Keratinocyte (primary cell): ENCODE measurements around the gene PPFIBP2. TPM values are rescaled to one million over a fixed set of nuclear protein-coding genes. Genes with fewer than 3 reads are reported as not detected.

Experiments
- DNase-seq: peaks from one replicate; pipeline ENCODE4 v3.0.0-alpha.2; 2011; ENCODE audit warnings: low read depth, missing footprints, low spot score
- FAIRE-seq: peaks from 2 replicates; lab custom pipeline; 2011; peaks lifted over from hg19 to GRCh38; lab: Jason Lieb, UNC
- H2AFZ ChIP-seq: 2 replicates; pipeline ENCODE4 v1.6.0; 2012; ENCODE audit warnings: low read length, control low read depth, inconsistent platforms; ENCODE audit not compliant: control insufficient read depth
- H3K27ac ChIP-seq: 2 replicates; pipeline ENCODE4 v1.5.1; 2011; ENCODE audit warnings: low read length; ENCODE audit not compliant: control insufficient read depth, insufficient read depth
- H3K27me3 ChIP-seq: 3 replicates; pipeline ENCODE4 v1.6.0; 2011; ENCODE audit warnings: low read length; ENCODE audit not compliant: control insufficient read depth, insufficient read depth; ENCODE audit errors: extremely low read depth
- H3K36me3 ChIP-seq, 2 experiments: 2 replicates in 1 of 2; 3 replicates in 1 of 2; pipeline ENCODE4 v1.5.1; 2011; ENCODE audit warnings: low read length in 2 of 2, mild to moderate bottlenecking in 1 of 2; ENCODE audit not compliant: control insufficient read depth in 2 of 2, insufficient read depth in 2 of 2; ENCODE audit errors: extremely low read depth in 1 of 2
- H3K4me1 ChIP-seq: 3 replicates; pipeline ENCODE4 v1.5.1; 2011; ENCODE audit warnings: low read length; ENCODE audit not compliant: control insufficient read depth, insufficient read depth; ENCODE audit errors: extremely low read depth
- H3K4me2 ChIP-seq: 3 replicates; pipeline ENCODE4 v1.6.0; 2011; ENCODE audit warnings: low read depth, low read length; ENCODE audit not compliant: control insufficient read depth, insufficient read depth; ENCODE audit errors: extremely low read depth
- H3K4me3 ChIP-seq, 3 experiments: fragments of 200-600 bp in 1 of 3; sonication (generic) in 1 of 3; 2 replicates in 2 of 3; 3 replicates in 1 of 3; pipeline ENCODE4 v1.5.1; 2011 to 2016; ENCODE audit warnings: low read length in 3 of 3, mild to moderate bottlenecking in 3 of 3, control low read depth in 2 of 3, inconsistent platforms in 1 of 3, low read depth in 1 of 3, mixed read lengths in 1 of 3, mixed run types in 1 of 3, moderate library complexity in 1 of 3; ENCODE audit not compliant: control insufficient read depth in 2 of 3, insufficient read depth in 2 of 3; ENCODE audit errors: extremely low read depth in 1 of 3
- H3K79me2 ChIP-seq: 2 replicates; pipeline ENCODE4 v1.6.0; 2012; ENCODE audit warnings: low read length; ENCODE audit not compliant: control insufficient read depth, insufficient read depth
- H3K9ac ChIP-seq: 3 replicates; pipeline ENCODE4 v1.6.0; 2011; ENCODE audit warnings: low read length; ENCODE audit not compliant: control insufficient read depth, insufficient read depth; ENCODE audit errors: extremely low read depth
- H3K9me1 ChIP-seq: 3 replicates; pipeline ENCODE4 v1.6.0; 2011; ENCODE audit warnings: low read length; ENCODE audit not compliant: control insufficient read depth, insufficient read depth; ENCODE audit errors: extremely low read depth
- H3K9me3 ChIP-seq: 2 replicates; pipeline ENCODE4 v1.5.1; 2012; ENCODE audit warnings: low read depth, low read length; ENCODE audit not compliant: control insufficient read depth
- H4K20me1 ChIP-seq: 3 replicates; pipeline ENCODE4 v1.6.0; 2011; ENCODE audit warnings: low read length; ENCODE audit not compliant: control insufficient read depth, insufficient read depth; ENCODE audit errors: extremely low read depth
- CTCF ChIP-seq, 3 experiments: IDR thresholded peaks in 1 of 3; conservative IDR thresholded peaks in 1 of 3; optimal IDR thresholded peaks in 1 of 3; 2 replicates in 2 of 3; 3 replicates in 1 of 3; pipeline versions ENCODE3 to v1.5.1; 2011; ENCODE audit warnings: low read length in 3 of 3, mild to moderate bottlenecking in 3 of 3, moderate library complexity in 2 of 3, control low read depth in 1 of 3, inconsistent platforms in 1 of 3; ENCODE audit not compliant: insufficient read depth in 2 of 3; ENCODE audit errors: extremely low read depth in 1 of 3
- EZH2 ChIP-seq: IDR thresholded peaks from one replicate; pipeline ENCODE4 v1.6.1; 2012; ENCODE audit warnings: inconsistent platforms, mild to moderate bottlenecking, low read length, moderate library complexity
- dilution Hi-C: fragments of 300-500 bp; cut with MboI; formaldehyde crosslinking; loops from one replicate; pipeline ENCODE4 v1.7.0; 2020; ENCODE audit warnings: low sequenced_read_pairs; ENCODE audit not compliant: extremely low pct_ligation_motif_present
- polyA plus RNA-seq, 5 experiments: library from polyadenylated mRNA; depleted of rRNA in 3 of 5; stranded (reverse) in 3 of 5; stranded (forward) in 1 of 5; unstranded in 1 of 5; fragments of >200 nt; gene quantifications; 1 replicate in 1 of 5; 2 replicates in 3 of 5; 3 replicates in 1 of 5; pipeline versions ENCODE4 v1.2.1 to v1.2.3, GENCODE V29; 2011 to 2012; ENCODE audit warnings: missing spikeins in 2 of 5, low read depth in 1 of 5, low replicate concordance in 1 of 5

PPFIBP2 gene
- polyA plus RNA-seq, 1 donor (not counting 4 experiments of a cell fraction or from before 2014, with no cell fraction given) = 11.0 TPM

GRCh38 chr11:7544021-7544420, 30.2 kb downstream of the PPFIBP2 start:
- no peak overlapping the region for H3K27ac ChIP-seq
- H3K4me2 ChIP-seq = no peak overlapping the region
- H3K36me3 ChIP-seq = no peaks in the 10 kb centered on the region
- no peaks in the 10 kb centered on the region for H3K79me2 ChIP-seq
- DNase-seq (no peak), FAIRE-seq (no peak)
- H3K9me1 ChIP-seq = no peaks in the 10 kb centered on the region
- no peaks in the 10 kb centered on the region for H4K20me1 ChIP-seq
- H3K27me3 ChIP-seq = peaks cover 5% of the 10 kb centered on the region
- H3K4me1 ChIP-seq = peaks cover 21% of the 10 kb centered on the region
- no peak overlapping the region for H3K9ac ChIP-seq
- H3K4me3 ChIP-seq = no peak overlapping the region
- TF ChIP-seq CTCF (optimal IDR thresholded peaks at IDR 0.05 in 1 of 3, IDR thresholded peaks at IDR 0.05 in 1 of 3, conservative IDR thresholded peaks at IDR 0.05 in 1 of 3; ENCODE audit: extremely low read depth in 1 of 3, insufficient read depth in 2 of 3, low read length in 3 of 3) (no peak), EZH2 (no peak)
- H3K9me3 ChIP-seq = no peaks in the 10 kb centered on the region
- dilution Hi-C loops = no loop called here
- no peak overlapping the region for H2AFZ ChIP-seq

- no peak for TF ChIP-seq CTCF (optimal IDR thresholded peaks at IDR 0.05 in 1 of 3, IDR thresholded peaks at IDR 0.05 in 1 of 3, conservative IDR thresholded peaks at IDR 0.05 in 1 of 3; ENCODE audit: extremely low read depth in 1 of 3, insufficient read depth in 2 of 3, low read length in 3 of 3)
- TF ChIP-seq EZH2 = no peak
- Histone ChIP-seq H3K27ac (peak overlapping the region; percentile 78), H2AFZ (peak overlapping the region; percentile 69), H3K9me1 (no peaks in the 10 kb centered on the region), H3K9me3 (no peaks in the 10 kb centered on the region), H3K27me3 (no peaks in the 10 kb centered on the region), H3K36me3 (no peaks in the 10 kb centered on the region), H3K79me2 (no peaks in the 10 kb centered on the region), H4K20me1 (no peaks in the 10 kb centered on the region), H3K9ac (peak overlapping the region; percentile 48), H3K4me3 (no peak overlapping the region), H3K4me1 (peaks cover 21% of the 10 kb centered on the region), H3K4me2 (peak overlapping the region; percentile 67)
- DNase-seq = no peak
- dilution Hi-C loops = no loop called here
- no peak for FAIRE-seq
These were observed 31.8 kb downstream of the PPFIBP2 start for GRCh38 chr11:7545611-7546010.
